AML-193 (cell line): ENCODE data around the gene FTO.

Experiments used
- DNase-seq, 2 experiments: peaks; one replicate each; lab custom pipeline; 2025; lab: John Stamatoyannopoulos, UW

Gene FTO

GRCh38 chr16:53966821-53967571 lies 263.0 kb downstream of the FTO start:
- DNase-seq: no peak

GRCh38 chr16:53967572-53967971 lies 263.6 kb downstream of the FTO start:
- DNase-seq: no peak

GRCh38 chr16:53968454-53968853 lies 264.5 kb downstream of the FTO start:
- DNase-seq: no peak

GRCh38 chr16:53968896-53969295 lies 264.9 kb downstream of the FTO start:
- DNase-seq: no peak

- no peak for DNase-seq
Observed at GRCh38 chr16:53971616-53972015, 267.7 kb downstream of the FTO start.

GRCh38 chr16:53973021-53973420 lies 269.1 kb downstream of the FTO start:
- no peak for DNase-seq

- no peak for DNase-seq
Observed at GRCh38 chr16:53974484-53975080, 270.6 kb downstream of the FTO start.

- no peak for DNase-seq
Observed at GRCh38 chr16:53980675-53981074, 276.7 kb downstream of the FTO start.

GRCh38 chr16:53982631-53983042 lies 278.7 kb downstream of the FTO start:
- DNase-seq: no peak

GRCh38 chr16:53984936-53985335 lies 281.0 kb downstream of the FTO start:
- DNase-seq: no peak

GRCh38 chr16:53985861-53986260 lies 281.9 kb downstream of the FTO start:
- no peak for DNase-seq

GRCh38 chr16:53986793-53987192 lies 282.8 kb downstream of the FTO start:
- DNase-seq: no peak

GRCh38 chr16:53988136-53988535 lies 284.2 kb downstream of the FTO start:
- DNase-seq: no peak

GRCh38 chr16:53989597-53989996 lies 285.6 kb downstream of the FTO start:
- DNase-seq: no peak

- DNase-seq: peak in 1 of 2 experiments; percentile 4
Observed at GRCh38 chr16:53991754-53992378, 287.9 kb downstream of the FTO start.

GRCh38 chr16:53995378-53995777 lies 291.4 kb downstream of the FTO start:
- DNase-seq: no peak

- no peak for DNase-seq
Observed at GRCh38 chr16:53996961-53997360, 293.0 kb downstream of the FTO start.

- no peak for DNase-seq
Observed at GRCh38 chr16:53998024-53998810, 294.3 kb downstream of the FTO start.

- no peak for DNase-seq
Observed at GRCh38 chr16:53998966-53999522, 295.1 kb downstream of the FTO start.

GRCh38 chr16:53999841-54000240 lies 295.9 kb downstream of the FTO start:
- DNase-seq: no peak

GRCh38 chr16:54000361-54000760 lies 296.4 kb downstream of the FTO start:
- DNase-seq: no peak

GRCh38 chr16:54006693-54007092 lies 302.7 kb downstream of the FTO start:
- DNase-seq: no peak
